Tibial artery (tissue), 4 donors: ENCODE results near the gene TOM1L2.

Experiments used
- DNase-seq, 2 donors: peaks; one replicate each; pipeline ENCODE4 v3.0.0-alpha.2; 2019
- H3K27ac ChIP-seq, 2 donors: fragments of 200-600 bp; sonication (generic) in 1 of 2; 1 replicate in 1 of 2; 2 replicates in 1 of 2; pipeline ENCODE4 v1.5.1; 2018 to 2019; ENCODE audit warnings: mild to moderate bottlenecking in 1 of 2
- H3K27me3 ChIP-seq, 2 donors: fragments of 200-600 bp; sonication (generic) in 1 of 2; one replicate each; pipeline versions ENCODE4 v1.5.1 to v1.6.0; 2016 to 2019
- H3K36me3 ChIP-seq, 3 donors: fragments of 200-600 bp; sonication (generic) in 2 of 3; one replicate each; pipeline ENCODE4 v1.5.1; 2016 to 2019; ENCODE audit warnings: mild to moderate bottlenecking in 2 of 3
- H3K4me1 ChIP-seq, 4 donors: fragments of 200-600 bp; sonication (generic) in 2 of 4; 1 replicate in 3 of 4; 2 replicates in 1 of 4; pipeline ENCODE4 v1.5.1; 2016 to 2019
- H3K4me3 ChIP-seq, 2 donors: fragments of 200-600 bp; sonication (generic) in 1 of 2; 1 replicate in 1 of 2; 2 replicates in 1 of 2; pipeline ENCODE4 v1.5.1; 2018 to 2019; ENCODE audit warnings: mild to moderate bottlenecking in 2 of 2
- H3K9me3 ChIP-seq, 3 donors: fragments of 200-600 bp; sonication (generic) in 1 of 3; one replicate each; pipeline ENCODE4 v1.5.1; 2016 to 2019
- intact Hi-C: fragments of 100-400 bp; cut with DNase I; formaldehyde crosslinking; loops from one replicate; pipeline ENCODE4 v1.15.0; 2023; ENCODE audit warnings: low total_unique reads
- TF ChIP-seq, protein P1 (sequence below), 2 experiments: fragments of 200-600 bp in 1 of 2; fragments of 450-650 bp in 1 of 2; IDR thresholded peaks; one replicate each; pipeline ENCODE4 v1.5.1; 2017 to 2019; ENCODE audit warnings: antibody characterized with exemption in 2 of 2, mild to moderate bottlenecking in 1 of 2, moderate library complexity in 1 of 2

The TOM1L2 gene

DNA sequence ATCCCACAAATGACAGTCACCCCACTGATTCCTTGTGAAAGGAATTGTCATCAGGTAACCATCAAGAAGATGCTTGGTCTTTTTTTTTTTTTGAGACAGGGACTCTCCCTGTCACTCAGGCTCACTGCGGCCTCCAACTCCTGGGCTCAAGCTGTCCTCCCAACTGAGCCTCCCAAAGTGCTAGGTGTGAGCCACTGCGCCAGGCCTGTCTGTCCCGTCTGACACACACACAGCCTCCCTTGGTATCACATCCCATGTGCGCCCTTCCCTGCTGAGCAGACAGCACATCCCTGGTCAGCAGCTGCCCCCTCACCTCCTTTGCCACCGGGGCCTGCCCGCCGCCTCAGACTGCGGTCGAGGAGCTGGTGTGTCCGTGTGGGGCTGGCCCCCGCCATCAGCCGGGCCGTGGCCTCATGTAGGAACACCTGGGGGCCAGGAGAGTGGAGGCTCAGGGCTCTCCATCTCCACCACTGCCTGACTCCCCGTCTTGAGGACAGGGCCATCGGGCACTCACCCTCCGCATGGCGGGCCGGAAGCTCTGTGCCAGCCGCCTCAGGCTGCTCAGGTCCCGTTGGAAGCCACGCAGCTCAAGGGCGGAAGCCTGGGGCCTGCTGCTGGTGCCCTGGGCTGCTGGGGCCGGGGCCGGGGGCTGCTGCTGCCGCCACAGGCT, 159.0 kb downstream of the TOM1L2 start:
- TF ChIP-seq, protein P1, sequence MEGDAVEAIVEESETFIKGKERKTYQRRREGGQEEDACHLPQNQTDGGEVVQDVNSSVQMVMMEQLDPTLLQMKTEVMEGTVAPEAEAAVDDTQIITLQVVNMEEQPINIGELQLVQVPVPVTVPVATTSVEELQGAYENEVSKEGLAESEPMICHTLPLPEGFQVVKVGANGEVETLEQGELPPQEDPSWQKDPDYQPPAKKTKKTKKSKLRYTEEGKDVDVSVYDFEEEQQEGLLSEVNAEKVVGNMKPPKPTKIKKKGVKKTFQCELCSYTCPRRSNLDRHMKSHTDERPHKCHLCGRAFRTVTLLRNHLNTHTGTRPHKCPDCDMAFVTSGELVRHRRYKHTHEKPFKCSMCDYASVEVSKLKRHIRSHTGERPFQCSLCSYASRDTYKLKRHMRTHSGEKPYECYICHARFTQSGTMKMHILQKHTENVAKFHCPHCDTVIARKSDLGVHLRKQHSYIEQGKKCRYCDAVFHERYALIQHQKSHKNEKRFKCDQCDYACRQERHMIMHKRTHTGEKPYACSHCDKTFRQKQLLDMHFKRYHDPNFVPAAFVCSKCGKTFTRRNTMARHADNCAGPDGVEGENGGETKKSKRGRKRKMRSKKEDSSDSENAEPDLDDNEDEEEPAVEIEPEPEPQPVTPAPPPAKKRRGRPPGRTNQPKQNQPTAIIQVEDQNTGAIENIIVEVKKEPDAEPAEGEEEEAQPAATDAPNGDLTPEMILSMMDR (IDR thresholded peaks at IDR 0.05): no peak
- Histone ChIP-seq H3K27me3 (no peaks in the 10 kb centered on the region), H3K27ac (no peak overlapping the region), H3K4me3 (no peak overlapping the region), H3K36me3 (peaks cover 20 to 72% (median 36%) of the 10 kb centered on the region in 3 donors), H3K9me3 (no peaks in the 10 kb centered on the region), H3K4me1 (peaks cover 0 to 67% (median 42%) of the 10 kb centered on the region in 4 donors)
- no peak for DNase-seq
- intact Hi-C loops: loop anchor here (5.0 kb wide), 1 partner anchor 104 kb away; no protein-coding TSS in a partner anchor

DNA sequence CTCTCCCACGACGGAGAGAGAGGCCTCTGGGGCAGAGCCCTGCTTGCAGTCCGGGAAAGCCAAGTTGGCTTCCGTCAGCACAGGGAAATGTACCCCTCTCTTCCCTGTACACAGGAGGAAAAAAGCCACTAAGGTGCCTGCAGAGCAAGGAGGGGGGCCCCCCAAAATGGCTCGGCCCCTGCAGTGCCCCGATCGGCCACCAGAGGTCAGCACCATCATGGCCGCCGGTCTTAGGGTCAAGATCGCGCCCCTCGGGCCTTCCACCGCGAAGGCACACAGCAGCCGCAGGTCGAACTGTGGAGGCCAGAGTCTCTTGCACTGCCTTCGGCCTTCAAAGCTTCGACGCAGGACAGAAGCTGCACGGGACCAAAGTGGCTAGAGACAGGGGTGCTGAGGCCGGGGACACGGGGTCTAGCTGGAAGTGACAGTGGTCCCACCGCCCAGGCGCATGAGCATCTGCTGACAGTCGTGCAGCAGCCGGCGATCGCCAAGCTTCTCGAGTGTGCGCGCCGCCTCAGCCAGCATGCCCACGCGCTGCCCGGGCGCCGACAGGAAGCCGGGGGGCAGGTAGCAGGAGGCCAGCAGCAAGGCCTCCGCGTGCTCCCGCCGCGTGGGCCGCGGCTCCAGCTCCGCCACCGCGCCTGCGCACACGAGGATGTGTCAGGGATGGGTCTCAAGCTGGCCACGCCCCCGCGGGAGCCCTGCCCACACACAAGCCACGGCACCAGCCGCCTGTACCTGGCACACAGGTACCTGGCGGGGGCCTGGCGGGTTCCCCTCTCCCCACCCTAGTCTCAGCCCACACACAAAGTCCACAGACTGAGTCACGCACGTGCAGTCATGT, 159.8 kb downstream of the TOM1L2 start:
- peak; percentile 70 to 84 for DNase-seq
- Histone ChIP-seq H3K4me1 (peaks cover 0 to 62% (median 38%) of the 10 kb centered on the region in 4 donors), H3K4me3 (no peak overlapping the region), H3K27ac (peak overlapping the region; percentile 10 to 11), H3K27me3 (no peaks in the 10 kb centered on the region), H3K9me3 (no peaks in the 10 kb centered on the region), H3K36me3 (peaks cover 20 to 66% (median 31%) of the 10 kb centered on the region in 3 donors)
- intact Hi-C loops: loop anchor here (5.0 kb wide), 1 partner anchor 105 kb away; no protein-coding TSS in a partner anchor
- TF ChIP-seq, protein P1 (IDR thresholded peaks at IDR 0.05): peak; percentile 99

DNA sequence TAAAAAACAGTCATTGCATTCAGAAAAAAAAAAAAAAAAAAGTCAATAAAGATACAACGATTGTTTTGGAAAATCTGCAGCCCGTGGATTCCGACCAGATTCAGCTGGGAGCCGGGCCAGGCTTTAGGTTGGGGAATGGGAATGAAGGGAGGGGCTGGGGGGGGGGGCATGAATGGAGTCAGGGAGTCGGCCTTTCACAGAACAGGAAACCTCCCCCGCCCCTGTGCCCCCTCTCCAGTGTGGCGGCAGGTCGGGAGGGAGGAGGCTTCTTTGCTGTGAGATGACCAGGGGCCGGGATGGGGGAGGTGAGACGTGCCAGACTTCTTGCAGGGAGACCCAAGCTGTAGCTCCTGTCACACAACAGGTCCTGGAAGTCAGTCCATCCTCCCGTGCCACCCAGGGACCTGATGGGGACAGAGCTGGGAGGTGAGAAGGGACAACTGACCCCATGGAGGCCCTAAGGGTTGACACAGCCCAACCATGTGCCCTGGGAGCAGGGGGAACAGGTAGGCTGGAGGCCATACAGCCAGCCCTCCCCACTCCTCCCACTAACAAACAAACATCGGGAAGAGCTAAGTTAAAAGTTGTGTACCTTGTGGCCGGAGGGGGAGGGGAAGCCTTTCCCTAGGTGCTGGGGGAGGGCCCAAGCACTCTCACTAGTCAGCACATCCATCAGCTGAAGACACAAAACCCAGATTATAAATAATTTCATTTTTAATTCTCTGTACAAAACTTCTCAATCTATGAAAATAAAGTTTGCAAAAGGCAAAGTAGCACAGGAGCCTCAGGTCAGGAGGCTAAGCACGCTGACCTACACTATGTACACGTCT, 160.6 kb downstream of the TOM1L2 start:
- Histone ChIP-seq H3K4me1 (peaks cover 0 to 62% (median 38%) of the 10 kb centered on the region in 4 donors), H3K4me3 (no peak overlapping the region), H3K9me3 (no peaks in the 10 kb centered on the region), H3K27me3 (no peaks in the 10 kb centered on the region), H3K36me3 (peaks cover 20 to 66% (median 24%) of the 10 kb centered on the region in 3 donors), H3K27ac (peak overlapping the region; percentile 10 to 11)
- no peak for DNase-seq
- intact Hi-C loops: loop anchor here (5.0 kb wide), 1 partner anchor 106 kb away; no protein-coding TSS in a partner anchor
- TF ChIP-seq, protein P1 (IDR thresholded peaks at IDR 0.05): no peak

DNA sequence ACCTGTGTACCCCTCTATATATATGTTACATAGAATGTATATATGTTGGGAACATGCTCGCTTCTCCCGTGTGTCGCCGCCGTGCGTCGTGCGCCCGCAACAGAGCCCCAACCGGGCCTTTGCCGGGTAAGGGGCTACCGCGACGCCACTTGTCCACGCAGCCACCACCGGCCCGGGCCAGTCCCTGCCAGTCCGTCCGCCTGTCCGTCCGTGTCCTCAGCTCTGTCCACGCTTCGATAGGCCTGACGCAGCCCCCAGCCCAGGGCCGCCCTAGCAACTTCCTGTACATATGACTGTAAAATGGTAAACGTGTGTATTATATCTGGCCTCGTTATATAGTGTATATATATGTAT, 161.3 kb downstream of the TOM1L2 start:
- DNase-seq: no peak
- intact Hi-C loops: loop anchor here (5.0 kb wide), 1 partner anchor 106 kb away; no protein-coding TSS in a partner anchor
- Histone ChIP-seq H3K4me3 (no peak overlapping the region), H3K27me3 (no peaks in the 10 kb centered on the region), H3K36me3 (peaks cover 20 to 64% (median 20%) of the 10 kb centered on the region in 3 donors), H3K27ac (peak overlapping the region; percentile 58 to 69), H3K9me3 (no peaks in the 10 kb centered on the region), H3K4me1 (peaks cover 0 to 62% (median 38%) of the 10 kb centered on the region in 4 donors)
- TF ChIP-seq, protein P1 (IDR thresholded peaks at IDR 0.05): no peak
